HG03175 (cell line): Measurements from ENCODE around the gene NKX1-1.
"Not testable (repeated sequence)": the region's sequence is repeated elsewhere in the genome, so short reads cannot be mapped to it uniquely, and the experiment has no call there.

Experiments
- ATAC-seq: cut with Tn5 transposase; IDR thresholded peaks from one replicate; pipeline ENCODE4 v1.9.1; 2021; ENCODE audit warnings: mild to moderate bottlenecking, moderate library complexity; ENCODE audit not compliant: unreplicated experiment

NKX1-1 gene

DNA sequence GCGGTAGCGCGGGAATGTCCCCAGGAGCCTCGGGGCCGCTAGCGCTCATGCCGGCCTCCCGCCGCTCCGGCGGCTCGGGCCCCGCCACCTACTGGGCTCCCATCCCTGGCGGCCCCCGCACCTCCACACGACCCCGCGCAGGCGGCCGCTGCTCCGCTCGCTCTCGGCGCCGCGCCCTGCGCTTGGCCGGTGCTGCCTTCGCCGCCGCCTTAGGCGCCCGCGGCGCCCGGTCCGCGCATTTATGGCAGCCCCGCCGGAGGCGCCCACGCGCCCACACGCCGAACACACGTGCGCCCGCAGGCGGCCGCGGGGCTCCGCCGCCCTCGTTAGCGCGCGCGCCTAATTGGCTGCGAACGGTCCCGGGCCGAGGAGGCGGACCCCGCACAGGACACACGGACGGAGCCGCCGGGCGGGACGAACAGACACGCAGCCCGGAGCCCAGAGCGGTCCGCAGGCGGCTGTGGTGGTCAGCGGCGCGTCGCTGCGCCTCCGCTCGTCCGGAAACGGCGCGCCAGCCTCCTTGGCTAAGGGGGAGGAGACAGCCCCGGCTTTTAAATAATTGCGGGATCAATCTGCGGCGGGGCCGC lies at the start of gene NKX1-1:
Gene NKX1-1 (minus strand): TSS at position 49 of the 587 bp plus-strand sequence. CDS start 0 bp downstream, at position 49.
- no peak for ATAC-seq

GRCh38 chr4:1453731-1454130 lies 47.5 kb upstream of the NKX1-1 start:
- no peak for ATAC-seq

- ATAC-seq = no peak
Observed at GRCh38 chr4:1452431-1453051, 46.3 kb upstream of the NKX1-1 start.

- no peak for ATAC-seq
Observed at GRCh38 chr4:1451752-1452122, 45.5 kb upstream of the NKX1-1 start.

DNA sequence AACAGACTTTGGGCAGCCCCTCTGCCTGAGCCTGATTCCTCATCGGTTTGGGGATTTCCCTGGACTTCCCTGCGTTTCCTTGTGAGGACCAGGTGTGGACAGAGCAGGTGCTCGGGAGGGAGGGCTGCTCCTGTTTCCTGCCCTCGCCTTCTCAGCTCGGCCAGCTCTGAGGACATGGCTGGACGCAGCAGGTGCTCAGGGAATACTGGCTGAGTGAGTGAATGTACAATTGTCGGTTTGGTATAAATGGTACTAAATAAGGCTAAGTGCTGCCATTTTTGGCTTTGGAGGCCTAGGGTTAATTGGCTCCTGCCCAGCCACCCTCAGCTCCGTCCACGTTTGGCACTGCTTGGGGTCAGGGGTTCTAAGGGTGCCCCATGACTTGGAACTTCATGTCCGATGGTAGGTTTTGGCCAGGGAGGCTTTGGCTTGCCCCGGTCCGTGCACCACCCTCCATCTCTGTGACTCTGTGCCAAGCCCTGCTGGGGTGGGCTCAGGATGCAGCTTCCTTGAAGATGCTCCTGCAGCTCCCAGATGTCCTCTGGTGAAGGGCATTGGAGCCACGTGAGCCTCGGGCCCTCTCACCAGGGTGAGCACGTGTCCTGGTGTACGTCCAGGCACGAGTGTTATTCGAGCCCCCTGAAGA lies 45.0 kb upstream of the NKX1-1 start:
- no peak for ATAC-seq

- no peak for ATAC-seq
Observed at GRCh38 chr4:1449833-1450741, 43.8 kb upstream of the NKX1-1 start.

GRCh38 chr4:1449475-1449832 lies 43.2 kb upstream of the NKX1-1 start:
- no peak for ATAC-seq

DNA sequence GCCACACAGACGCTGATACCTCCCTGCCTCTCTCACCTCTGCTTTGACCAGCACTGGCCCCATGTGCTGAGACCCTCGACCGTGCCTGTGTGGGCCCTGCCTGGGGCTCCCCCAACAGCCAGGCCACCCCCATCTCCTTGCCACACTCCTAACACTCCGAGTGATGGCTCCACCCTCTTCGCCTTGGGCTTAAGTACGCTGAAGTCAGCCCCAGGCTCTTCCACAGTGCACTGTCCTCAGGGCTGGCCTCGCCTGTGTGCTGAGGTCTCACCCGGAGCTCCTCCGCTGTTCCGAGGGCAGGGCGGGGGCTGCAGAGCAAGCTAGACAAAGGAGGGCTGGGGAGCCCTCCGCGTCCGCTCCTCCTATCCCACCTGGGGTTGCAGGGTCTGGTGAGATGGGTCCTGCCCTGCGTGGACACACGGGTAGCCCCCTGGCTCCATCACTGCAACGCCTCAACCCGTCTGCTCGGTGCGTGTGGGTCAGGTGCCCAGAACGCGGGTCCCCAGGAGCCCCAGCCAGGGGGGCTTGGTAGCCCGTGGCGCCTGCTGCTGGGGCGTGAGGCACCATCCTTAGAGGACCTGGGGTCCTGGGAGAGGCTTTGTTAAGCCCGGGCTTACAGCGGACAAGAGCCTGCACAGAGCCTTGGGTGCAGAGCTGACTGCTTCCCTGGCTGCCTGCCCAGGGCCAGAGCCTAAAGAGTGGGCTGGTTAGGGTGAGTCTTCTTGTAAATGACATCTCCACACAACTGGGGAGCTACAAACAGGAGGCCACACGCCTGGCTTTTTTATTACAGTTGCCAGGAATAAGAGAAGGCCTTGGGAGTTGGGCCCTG lies 42.6 kb upstream of the NKX1-1 start:
- no peak for ATAC-seq

GRCh38 chr4:1447676-1448588 lies 41.7 kb upstream of the NKX1-1 start:
- no peak for ATAC-seq

DNA sequence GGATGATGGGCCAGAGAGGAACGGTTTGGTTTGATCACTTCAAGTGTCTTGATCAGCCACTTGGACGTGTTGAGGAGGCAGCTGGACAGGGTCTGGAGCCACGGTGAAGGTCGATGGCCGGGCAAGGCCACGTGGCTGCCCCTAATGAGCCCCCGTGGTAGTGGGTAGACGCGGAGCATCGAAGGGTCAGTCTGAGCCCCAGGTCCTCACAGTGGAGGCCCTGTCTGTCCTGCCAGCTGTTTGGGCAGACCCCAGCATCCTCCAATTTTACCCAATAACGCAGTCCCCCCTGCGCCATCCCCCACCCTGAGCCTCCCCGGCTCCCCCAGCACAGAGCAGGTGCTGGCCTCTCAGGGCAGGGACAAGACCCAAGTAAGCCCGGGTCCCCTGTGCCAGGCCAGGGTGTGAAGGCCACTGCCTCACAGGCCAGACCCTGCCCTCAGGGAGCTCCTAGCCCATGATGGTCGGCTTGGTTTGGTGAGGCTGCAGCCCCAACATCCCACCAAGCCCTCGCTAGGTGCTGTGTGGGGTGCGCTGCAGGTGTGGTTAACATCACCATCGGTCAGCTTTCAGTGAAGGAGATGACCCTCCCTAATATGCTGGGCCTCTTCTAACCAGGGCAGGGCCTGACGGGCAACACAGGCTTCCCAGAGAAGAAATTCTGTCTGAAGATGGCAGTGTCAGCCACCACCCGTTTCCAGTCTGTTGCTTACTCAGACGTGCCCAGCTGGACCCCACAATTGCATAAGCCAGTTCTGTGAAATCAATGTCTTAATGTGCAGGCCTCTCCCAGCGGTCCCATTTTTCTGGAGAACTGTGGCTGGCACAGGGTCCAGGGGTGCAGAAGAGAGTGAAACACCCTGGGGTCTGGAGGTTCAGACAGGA lies 40.5 kb upstream of the NKX1-1 start:
- no peak for ATAC-seq

- ATAC-seq = no peak
Observed at GRCh38 chr4:1445716-1446445, 39.6 kb upstream of the NKX1-1 start.

GRCh38 chr4:1443688-1444172 lies 37.5 kb upstream of the NKX1-1 start:
- ATAC-seq = not testable (repeated sequence)

DNA sequence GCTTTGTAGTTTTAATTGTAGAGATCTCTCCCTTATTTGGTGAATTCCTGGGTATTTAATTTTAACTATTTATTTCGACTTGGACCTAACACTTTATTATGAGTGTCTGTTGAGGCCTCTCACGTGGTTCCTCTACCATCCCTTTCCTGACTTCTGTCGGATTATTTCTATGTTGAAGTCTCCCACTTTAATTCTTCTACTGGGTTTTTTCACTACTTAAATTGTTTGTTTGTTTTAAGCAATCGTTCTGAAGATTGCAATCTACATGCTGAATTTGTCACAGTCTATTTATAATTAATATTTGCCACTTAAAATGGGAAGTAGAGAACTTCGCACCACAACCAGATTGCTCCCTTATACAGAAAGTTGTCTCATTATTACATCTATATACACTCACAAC lies 20.8 kb upstream of the NKX1-1 start:
- ATAC-seq = no peak

DNA sequence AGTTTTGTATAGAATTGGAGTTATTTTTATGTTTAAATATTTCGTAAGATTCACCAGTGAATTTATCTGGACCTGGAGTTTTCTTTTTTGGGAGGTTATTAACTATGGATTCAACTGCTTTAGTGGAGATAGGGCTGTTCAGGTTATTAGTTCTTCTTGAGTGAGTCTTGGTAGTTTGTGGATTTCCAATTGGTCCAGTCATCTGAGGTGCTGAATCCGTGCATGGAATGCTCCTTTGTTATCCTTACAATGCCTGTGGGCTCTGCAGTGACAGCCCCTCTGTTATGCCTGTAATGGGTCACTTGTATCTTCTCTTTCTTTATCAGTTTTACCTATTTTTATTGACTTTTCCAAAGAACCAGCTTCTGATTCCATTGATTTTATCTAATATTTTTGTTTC lies 15.4 kb upstream of the NKX1-1 start:
- no peak for ATAC-seq

- no peak for ATAC-seq
Observed at GRCh38 chr4:1419708-1420107, 13.5 kb upstream of the NKX1-1 start.

DNA sequence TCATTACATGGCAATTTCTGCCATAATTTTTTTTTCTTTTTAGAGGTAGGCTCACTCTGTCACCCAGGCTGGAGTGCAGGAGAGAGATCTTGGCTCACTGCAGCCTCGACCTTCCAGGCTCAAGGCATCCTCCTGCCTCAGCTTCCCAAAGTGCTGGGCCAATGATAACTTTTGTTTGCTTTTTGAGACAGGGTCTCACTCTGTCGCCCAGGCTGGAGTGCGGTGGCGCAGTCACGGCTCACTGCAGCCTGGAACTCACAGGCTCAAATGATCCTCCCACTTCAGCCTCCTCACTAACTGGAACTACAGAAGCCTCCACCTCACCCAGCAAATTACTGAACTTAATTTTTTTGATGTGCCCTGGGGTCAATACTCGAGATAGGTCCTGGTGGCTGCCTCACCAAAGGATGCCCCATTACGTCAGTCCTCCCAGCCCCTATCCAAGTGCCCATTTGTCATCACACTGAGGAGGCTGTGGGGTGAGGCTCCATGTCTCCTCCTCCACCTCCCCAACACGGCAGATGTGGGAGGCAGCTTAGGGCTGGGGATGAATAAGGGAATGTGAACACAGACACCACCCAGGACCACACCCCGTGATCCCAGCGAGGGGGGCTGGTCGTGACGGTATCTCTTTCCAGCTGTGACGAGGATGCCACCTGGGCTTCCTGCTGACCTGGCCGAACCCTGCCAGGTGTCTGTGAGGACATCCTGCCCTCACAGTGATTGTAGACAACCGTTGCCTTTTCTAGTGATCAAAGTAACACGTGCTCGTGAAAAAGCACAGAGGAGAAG lies 12.4 kb upstream of the NKX1-1 start:
- ATAC-seq = no peak
